Fibroblast of the aortic adventitia (primary cell): ENCODE results near the gene ADARB2. TPM values are rescaled to one million over a fixed set of nuclear protein-coding genes. Genes with fewer than 3 reads are reported as not detected.

Experiments used
- DNase-seq: peaks from one replicate; pipeline ENCODE4 v3.0.0-alpha.2; 2010; ENCODE audit warnings: low read depth
- H3K4me3 ChIP-seq: 2 replicates; pipeline ENCODE4 v1.5.1; 2011; ENCODE audit warnings: low read depth, mild to moderate bottlenecking, control low read depth, low read length, moderate library complexity
- total RNA-seq: library from RNA; depleted of rRNA; stranded (reverse); fragments of >200 nt; gene quantifications from 2 replicates; pipeline ENCODE4 v1.2.3, GENCODE V29; 2012; ENCODE audit warnings: low replicate concordance
- TF ChIP-seq, protein P1 (sequence below): IDR thresholded peaks from 2 replicates; pipeline ENCODE4 v1.5.1; 2011; ENCODE audit warnings: mild to moderate bottlenecking, low read length, control low read depth, inconsistent platforms; ENCODE audit not compliant: insufficient read depth

ADARB2 gene
- total RNA-seq, 1 donor: not detected

GRCh38 chr10:1557081-1557480 lies 180.2 kb downstream of the ADARB2 start:
- DNase-seq: no peak
- no peak overlapping the region for H3K4me3 ChIP-seq

GRCh38 chr10:1556496-1556895 lies 180.8 kb downstream of the ADARB2 start:
- no peak for DNase-seq
- no peak overlapping the region for H3K4me3 ChIP-seq
- TF ChIP-seq, protein P1, sequence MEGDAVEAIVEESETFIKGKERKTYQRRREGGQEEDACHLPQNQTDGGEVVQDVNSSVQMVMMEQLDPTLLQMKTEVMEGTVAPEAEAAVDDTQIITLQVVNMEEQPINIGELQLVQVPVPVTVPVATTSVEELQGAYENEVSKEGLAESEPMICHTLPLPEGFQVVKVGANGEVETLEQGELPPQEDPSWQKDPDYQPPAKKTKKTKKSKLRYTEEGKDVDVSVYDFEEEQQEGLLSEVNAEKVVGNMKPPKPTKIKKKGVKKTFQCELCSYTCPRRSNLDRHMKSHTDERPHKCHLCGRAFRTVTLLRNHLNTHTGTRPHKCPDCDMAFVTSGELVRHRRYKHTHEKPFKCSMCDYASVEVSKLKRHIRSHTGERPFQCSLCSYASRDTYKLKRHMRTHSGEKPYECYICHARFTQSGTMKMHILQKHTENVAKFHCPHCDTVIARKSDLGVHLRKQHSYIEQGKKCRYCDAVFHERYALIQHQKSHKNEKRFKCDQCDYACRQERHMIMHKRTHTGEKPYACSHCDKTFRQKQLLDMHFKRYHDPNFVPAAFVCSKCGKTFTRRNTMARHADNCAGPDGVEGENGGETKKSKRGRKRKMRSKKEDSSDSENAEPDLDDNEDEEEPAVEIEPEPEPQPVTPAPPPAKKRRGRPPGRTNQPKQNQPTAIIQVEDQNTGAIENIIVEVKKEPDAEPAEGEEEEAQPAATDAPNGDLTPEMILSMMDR: no peak

More at GRCh38 chr10:1557081-1557480, 180.2 kb downstream of the ADARB2 start:
- TF ChIP-seq, protein P1: no peak

DNA sequence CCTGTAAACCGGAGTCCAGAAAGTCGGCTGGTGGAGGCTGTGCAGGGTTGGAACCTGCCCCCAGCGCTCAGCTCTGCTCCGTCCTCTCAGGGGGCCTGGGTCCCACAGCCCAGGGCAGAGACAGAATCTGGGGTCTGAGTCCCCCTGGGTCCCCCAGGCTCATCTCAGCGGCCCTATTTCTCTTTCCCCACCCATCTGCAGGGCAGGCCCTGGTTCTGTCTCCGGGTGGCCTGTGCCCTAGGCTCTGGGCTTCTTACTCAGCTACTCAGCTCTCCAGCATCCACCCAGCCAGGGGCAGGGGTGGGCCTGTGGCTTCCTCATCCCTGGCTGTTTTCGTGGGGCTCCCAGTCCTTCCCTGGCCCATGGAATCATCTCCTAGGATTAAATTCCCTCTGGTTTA lies 183.4 kb downstream of the ADARB2 start:
- no peak overlapping the region for H3K4me3 ChIP-seq
- no peak for DNase-seq
- TF ChIP-seq, protein P1: no peak

DNA sequence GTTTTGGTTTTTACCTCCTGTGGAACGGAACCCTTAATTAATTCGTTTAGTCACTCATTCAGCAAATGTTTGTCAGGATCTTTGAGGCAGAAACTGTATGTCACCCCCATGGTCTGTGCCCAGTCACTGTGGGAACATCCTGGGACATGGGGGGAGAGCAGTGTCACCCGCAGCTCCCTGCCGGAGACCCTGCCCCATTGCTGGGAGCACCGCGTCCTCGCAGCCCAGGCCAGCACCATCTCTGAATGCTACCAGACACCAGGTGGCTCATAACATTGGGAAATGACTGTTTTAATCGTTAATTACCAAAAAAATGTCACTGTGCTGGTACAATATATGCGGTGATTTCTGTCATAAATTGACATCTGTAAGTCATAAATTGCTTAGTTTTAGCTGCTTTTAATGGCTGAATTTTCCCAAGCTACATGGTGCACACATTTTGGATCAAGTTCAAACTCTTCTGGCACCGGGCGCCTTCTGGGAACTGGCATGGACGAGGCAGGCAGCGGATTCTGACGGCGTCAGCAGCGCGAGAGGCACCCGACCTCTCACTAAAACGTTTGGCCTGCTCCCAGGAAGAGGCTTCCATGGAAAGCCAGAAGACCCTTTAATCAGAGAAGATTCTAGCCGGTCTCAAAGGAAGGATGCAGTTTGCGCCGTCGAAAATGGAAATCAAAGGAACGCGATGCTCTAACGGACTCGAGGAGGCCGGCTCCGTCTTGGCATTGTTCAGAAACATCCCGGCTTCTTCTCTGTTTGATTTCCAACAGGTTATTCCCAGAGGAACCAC lies 184.2 kb downstream of the ADARB2 start:
- no peak overlapping the region for H3K4me3 ChIP-seq
- DNase-seq: no peak
- TF ChIP-seq, protein P1: no peak

DNA sequence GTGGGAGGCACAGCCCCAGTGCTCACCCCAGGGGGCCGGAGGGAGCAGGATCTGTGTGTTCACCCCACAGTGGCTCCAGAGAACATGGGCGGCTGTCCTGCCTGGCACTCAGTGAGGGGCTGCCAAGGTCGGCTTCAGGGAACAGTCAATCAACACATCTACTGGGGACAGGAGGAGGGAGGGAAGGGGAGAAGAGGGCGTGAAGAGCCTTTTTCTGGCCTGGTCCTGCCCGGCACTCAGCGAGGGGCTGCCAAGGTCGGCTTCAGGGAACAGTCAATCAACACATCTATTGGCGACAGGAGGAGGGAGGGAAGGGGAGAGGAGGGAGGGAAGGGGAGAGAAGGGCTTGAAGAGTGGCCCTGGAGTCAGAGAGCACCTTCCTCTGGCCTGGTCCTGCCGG lies 184.9 kb downstream of the ADARB2 start:
- TF ChIP-seq, protein P1: no peak

GRCh38 chr10:1551636-1552338 lies 185.5 kb downstream of the ADARB2 start:
- TF ChIP-seq, protein P1: no peak
- no peak for DNase-seq

More for the DNA sequence above, 184.9 kb downstream of the ADARB2 start:
- H3K4me3 ChIP-seq: no peak overlapping the region
- no peak for DNase-seq

More at GRCh38 chr10:1551636-1552338, 185.5 kb downstream of the ADARB2 start:
- H3K4me3 ChIP-seq: no peak overlapping the region
